ENCODE results near the gene KRT4.

DNA sequence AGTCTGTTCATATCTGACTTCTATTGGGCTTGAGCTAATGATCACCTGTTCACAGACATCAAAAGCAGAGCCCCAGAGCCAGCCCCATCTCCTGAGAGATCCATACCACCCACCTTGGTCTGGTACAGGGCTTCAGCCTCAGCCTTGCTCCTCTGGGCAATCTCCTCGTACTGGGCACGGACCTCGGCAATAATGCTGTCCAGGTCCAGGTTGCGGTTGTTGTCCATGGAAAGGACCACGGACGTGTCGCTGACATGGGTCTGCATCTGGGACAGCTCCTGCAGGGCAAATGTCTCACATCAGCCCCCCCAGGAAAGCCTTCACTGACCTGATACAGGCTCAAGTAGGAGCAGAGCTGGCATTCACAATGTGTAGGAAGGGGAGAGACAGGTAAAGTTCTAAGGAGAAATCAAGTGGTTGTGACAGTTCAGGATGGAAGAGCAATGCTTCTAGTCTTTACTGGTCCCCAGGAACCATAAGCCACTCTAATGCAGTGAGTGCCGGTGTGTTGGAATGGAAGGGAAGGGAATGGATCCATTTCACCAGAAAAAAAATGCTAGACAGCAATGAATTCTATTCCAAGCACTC lies 5.2 kb downstream of the KRT4 start:
- TF ChIP-seq POLR2AphosphoS5 (IDR thresholded peaks at IDR 0.05; ENCODE audit: borderline replicate concordance, low read depth, low read length): no peak
- no peak for TF ChIP-seq EZH2 (IDR thresholded peaks at IDR 0.05)
- TF ChIP-seq FOXP2 (optimal IDR thresholded peaks at IDR 0.05; ENCODE audit: control extremely low read depth, extremely low read length, insufficient read depth): no peak

All from SK-N-MC (cell line).